Measurements from ENCODE around the gene PLCB3. TPM values are rescaled to one million over a fixed set of nuclear protein-coding genes. Genes with fewer than 3 reads are reported as not detected.

The PLCB3 gene
- total and polyA plus RNA-seq, 12 donors: 5.0 to 89.5 (median 41.2) TPM

DNA sequence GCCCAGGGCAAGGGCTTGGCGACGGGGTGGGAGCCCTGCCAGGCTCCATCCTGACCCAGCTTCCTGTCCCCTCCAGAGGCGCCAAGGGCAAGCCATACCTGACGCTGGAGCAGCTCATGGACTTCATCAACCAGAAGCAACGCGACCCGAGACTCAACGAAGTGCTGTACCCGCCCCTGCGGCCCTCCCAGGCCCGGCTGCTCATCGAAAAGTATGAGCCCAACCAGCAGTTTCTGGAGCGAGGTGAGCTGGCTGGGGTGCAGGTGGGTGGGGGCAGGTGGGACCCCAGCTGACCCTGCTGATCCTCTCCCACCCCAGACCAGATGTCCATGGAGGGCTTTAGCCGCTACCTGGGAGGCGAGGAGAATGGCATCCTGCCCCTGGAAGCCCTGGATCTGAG lies 5.0 kb downstream of the PLCB3 start:
- Histone ChIP-seq H3K9me3 (replicated peaks in 1 of 3) (no peaks in the 10 kb centered on the region), H3K4me3 (no peak overlapping the region), H3K27me3 (no peaks in the 10 kb centered on the region), H3K27ac (no peak overlapping the region), H3K36me3 (replicated peaks in 1 of 2) (peaks cover 0 to 69% of the 10 kb centered on the region in 2 donors), H3K4me1 (replicated peaks in 1 of 2) (peaks cover 21% of the 10 kb centered on the region in 2 donors)
- TF ChIP-seq POLR2A (IDR thresholded peaks at IDR 0.05) (no peak), CTCF (IDR thresholded peaks at IDR 0.05) (no peak)
- intact Hi-C loops (cut with DNase I): no loop called here
- DNase-seq: no peak
- WGBS, 4 donors: 84 to 100% (median 87%) methylated on average over 2 to 15 of the region's 15 CpGs

GRCh38 chr11:64258356-64258755 lies 7.0 kb downstream of the PLCB3 start:
- H3K36me3 ChIP-seq (replicated peaks in 1 of 2): peaks cover 0 to 90% of the 10 kb centered on the region in 2 donors
- peaks cover 6 to 7% of the 10 kb centered on the region in 2 donors for H3K4me1 ChIP-seq (replicated peaks in 1 of 2)
- no peak overlapping the region for H3K4me3 ChIP-seq
- H3K27me3 ChIP-seq: no peaks in the 10 kb centered on the region
- TF ChIP-seq CTCF (IDR thresholded peaks at IDR 0.05) (no peak), POLR2A (IDR thresholded peaks at IDR 0.05) (no peak)
- no peaks in the 10 kb centered on the region for H3K9me3 ChIP-seq (replicated peaks in 1 of 3)
- intact Hi-C loops (cut with DNase I): no loop called here
- DNase-seq: no peak
- 90 to 92% (median 90%) methylated on average over 15 to 24 of the region's 24 CpGs; no CpG with 5 or more reads in 1 of the 4 donors for WGBS, 4 donors
- H3K27ac ChIP-seq: no peak overlapping the region

- intact Hi-C loops (cut with DNase I): no loop called here
- Histone ChIP-seq H3K4me3 (no peak overlapping the region), H3K9me3 (replicated peaks in 1 of 3) (no peaks in the 10 kb centered on the region), H3K27ac (no peak overlapping the region), H3K36me3 (replicated peaks in 1 of 2) (peaks cover 0 to 97% of the 10 kb centered on the region in 2 donors), H3K4me1 (replicated peaks in 1 of 2) (peaks cover 0 to under 1% of the 10 kb centered on the region in 2 donors), H3K27me3 (no peaks in the 10 kb centered on the region)
- DNase-seq: peak in 1 of 7 donors; percentile 23
- TF ChIP-seq POLR2A (IDR thresholded peaks at IDR 0.05) (no peak), CTCF (IDR thresholded peaks at IDR 0.05) (no peak)
- 90 to 92% (median 92%) methylated on average over 10 to 32 of the region's 32 CpGs for WGBS, 4 donors
These were observed 7.7 kb downstream of the PLCB3 start for GRCh38 chr11:64258946-64259532.

DNA sequence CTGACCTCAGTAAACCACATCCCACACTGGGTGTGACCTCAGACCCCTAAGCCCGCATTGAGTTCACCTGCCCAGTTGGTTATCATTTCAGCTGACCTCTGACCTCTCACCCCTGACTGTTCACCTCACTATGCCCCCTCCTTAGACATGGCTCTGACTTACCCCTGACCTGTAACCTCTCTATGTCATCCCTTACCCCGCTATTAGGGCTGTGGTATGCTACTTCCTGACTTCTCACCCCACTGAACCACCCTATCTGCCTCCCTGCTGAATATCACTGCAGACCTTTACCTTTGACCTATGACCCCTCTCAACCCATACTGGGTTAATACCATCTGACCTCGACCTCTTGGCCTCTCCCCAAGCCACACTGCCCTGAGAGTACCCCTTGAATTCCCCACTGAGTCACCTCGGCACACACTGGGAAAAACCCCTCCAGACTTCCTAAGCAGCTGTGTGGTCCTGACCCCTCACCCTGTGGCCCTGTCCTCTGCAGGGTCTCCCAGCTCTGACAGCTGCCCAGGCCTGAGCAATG lies 8.3 kb downstream of the PLCB3 start:
- H3K27me3 ChIP-seq: no peaks in the 10 kb centered on the region
- peaks cover 0 to 100% of the 10 kb centered on the region in 2 donors for H3K36me3 ChIP-seq (replicated peaks in 1 of 2)
- no peaks in the 10 kb centered on the region for H3K4me1 ChIP-seq (replicated peaks in 1 of 2)
- peak in 1 of 7 donors; percentile 22 for DNase-seq
- no peak overlapping the region for H3K4me3 ChIP-seq
- no peaks in the 10 kb centered on the region for H3K9me3 ChIP-seq (replicated peaks in 1 of 3)
- no peak overlapping the region for H3K27ac ChIP-seq
- WGBS, 4 donors: 77 to 86% (median 81%) methylated on average over 4 of the region's 4 CpGs
- intact Hi-C loops (cut with DNase I): no loop called here
- no peak for TF ChIP-seq POLR2A (IDR thresholded peaks at IDR 0.05)
- no peak for TF ChIP-seq CTCF (IDR thresholded peaks at IDR 0.05)
